Non-pigmented ciliary epithelial cell (primary cell): ENCODE measurements around the gene SLC35A2.

Source experiments
- DNase-seq: peaks from one replicate; pipeline ENCODE4 v3.0.0-alpha.2; 2010; ENCODE audit warnings: low read depth

SLC35A2 gene

GRCh38 chrX:48927736-48928382, 16.4 kb upstream of the SLC35A2 start:
- DNase-seq: no peak

- no peak for DNase-seq
These were observed 15.7 kb upstream of the SLC35A2 start for GRCh38 chrX:48927123-48927522.

DNA sequence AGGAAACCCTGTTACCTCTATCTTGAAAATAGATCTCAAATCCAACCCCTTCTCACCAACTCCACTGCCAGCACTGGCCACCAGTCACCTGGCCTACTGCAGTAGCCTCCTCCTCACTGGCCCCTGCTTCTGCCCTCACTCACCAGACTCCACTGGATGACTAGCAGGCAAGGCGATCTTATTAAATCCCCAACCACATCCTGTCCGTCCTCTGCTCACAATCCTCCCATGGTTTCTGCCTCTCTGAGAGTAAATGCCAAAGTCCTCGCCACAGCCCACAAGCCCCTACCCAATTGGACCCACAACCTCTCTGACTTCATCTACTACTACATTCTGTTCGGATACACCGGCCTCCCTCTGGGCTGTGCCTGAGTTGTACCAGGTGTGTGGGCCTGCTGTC, 12.8 kb upstream of the SLC35A2 start:
- no peak for DNase-seq

- DNase-seq: no peak
These were observed 12.3 kb upstream of the SLC35A2 start for GRCh38 chrX:48923771-48924170.

- DNase-seq: no peak
These were observed 9.3 kb upstream of the SLC35A2 start for GRCh38 chrX:48920718-48921104.

GRCh38 chrX:48919947-48920717, 8.7 kb upstream of the SLC35A2 start:
- DNase-seq: no peak

- no peak for DNase-seq
These were observed 8.0 kb upstream of the SLC35A2 start for GRCh38 chrX:48919360-48919841.

DNA sequence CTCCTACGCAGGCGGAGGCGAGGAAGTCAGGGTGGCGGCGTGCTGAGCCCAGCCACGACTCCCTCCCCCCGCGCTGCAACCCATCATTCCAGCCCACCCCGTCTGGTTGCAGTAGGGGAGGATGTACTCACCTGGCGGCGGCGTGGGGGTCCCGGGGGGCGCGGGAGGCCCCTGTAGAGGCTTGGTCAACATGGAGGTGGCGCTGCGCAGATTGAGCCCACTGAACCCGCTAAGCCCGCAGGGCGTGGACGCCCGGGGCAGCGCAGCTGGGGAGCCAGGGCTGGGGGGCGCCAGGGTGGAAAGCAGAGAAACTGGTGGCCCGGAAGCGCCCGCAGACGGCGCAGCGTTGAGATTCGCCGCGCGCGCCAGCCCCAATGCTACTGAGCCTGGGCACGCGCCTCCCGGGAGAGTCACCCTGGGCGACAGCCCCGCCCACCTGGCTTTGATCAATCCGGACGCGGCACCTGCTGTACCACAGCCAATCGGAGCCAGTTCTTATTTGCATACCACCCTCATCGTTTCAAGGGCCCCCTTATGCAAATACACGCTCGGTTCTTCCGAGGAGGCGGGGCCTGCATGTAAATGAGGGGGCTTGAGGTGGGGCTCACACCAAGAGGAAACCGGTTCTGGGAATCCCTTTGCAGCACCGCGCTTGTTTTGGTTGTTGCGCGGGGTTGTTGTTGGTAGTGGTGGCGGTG, 7.3 kb upstream of the SLC35A2 start, which contains the start of gene PIM2:
Gene PIM2 (minus strand): TSS at position 382 of the 698 bp plus-strand sequence. CDS start 190 bp downstream, at position 192.
- no peak for DNase-seq

DNA sequence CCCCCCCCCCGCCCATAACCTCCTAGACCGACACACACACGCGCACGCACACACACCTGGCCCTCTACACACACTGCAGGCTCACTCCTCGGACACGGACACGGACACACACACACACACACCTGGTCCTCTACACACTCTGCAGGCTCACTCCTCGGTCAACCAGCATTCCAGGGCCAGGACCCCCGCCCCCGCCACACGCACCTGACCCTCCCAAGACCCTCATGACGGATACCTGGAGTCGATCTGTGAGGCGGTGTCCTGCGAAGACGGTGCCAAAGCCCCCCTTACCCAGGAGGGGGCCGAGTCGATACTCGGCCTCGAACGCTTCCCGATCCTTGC, 6.8 kb upstream of the SLC35A2 start:
- DNase-seq: no peak

- no peak for DNase-seq
These were observed 5.9 kb upstream of the SLC35A2 start for GRCh38 chrX:48917139-48918001.

DNA sequence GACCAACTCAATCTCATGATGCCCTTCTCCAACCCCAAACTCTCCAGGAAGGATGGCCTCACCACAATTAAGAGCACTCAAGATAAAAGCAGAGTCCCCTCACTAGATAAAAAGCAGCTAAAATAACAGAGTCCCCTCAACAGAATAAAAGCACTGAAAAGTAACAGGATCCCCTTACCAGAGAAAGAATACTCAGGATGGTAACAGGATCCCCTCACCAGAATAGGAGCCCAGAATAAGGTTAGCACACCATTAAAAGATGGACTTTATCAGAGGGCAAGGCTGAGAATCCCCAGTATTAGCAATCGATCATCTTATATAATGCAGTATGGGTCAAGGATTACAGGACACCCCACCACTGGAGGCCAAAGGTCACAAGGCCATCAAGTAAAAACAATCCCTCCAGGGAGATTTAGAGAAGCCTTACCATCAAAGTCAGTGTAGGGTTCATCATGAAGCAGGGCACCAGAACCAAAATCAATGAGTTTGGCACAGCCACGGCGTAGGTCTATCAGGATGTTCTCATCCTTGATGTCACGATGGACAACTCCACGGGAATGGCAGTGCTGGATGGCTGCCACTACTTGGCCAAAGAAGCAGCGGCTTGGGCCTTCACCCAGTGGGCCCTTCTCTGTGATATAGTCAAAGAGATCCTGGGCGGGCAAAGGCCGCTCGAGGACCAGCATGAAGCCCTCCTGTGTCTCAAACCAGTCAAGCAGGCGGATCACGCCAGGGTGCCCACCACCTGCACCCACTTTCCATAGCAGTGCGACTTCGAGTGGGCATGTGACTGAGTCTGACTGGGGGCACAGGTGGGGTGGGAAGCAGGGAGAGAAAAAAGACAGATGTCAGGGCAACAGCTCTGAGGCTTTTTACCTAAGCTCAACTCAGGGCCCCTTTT, 3.4 kb upstream of the SLC35A2 start:
- DNase-seq: no peak

DNA sequence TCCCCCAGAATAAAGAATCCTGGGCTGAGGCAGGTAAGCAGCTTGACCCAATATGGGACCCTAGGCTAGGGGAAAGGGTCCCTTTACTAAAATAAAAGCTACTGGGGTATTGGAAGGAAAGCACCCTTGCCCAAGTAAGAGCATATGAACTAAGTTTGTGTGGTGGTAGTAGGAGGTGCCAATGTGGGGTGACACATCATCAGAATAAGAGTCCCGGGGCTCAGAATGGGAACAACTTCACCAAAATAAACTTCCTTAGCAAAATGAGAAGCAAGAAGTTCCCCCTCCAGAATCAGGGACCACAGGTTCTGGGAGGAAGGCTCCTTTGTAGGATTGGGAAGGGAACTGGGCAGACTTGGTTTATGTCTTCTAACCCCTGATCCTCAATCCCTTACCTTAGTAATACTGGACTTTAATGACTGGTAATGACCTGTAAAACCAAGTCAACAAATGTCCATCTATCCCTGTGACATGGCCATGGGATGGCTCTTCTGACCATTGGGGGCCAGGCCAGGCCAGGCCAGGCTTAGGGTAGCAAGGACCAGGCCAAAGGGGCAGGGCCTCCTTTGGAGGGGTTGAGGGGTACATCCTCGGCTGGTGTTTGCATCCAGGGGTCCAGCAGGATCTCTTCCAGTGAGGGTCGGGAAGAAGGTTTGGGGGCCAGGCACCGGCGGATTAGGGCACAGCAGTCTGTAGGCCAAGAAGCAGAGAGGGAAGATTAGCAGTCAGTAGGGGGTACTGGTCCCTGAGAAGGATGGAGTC, 2.3 kb upstream of the SLC35A2 start:
- DNase-seq: no peak

GRCh38 chrX:48910926-48911411, 477 bp downstream of the SLC35A2 start:
- DNase-seq: no peak

DNA sequence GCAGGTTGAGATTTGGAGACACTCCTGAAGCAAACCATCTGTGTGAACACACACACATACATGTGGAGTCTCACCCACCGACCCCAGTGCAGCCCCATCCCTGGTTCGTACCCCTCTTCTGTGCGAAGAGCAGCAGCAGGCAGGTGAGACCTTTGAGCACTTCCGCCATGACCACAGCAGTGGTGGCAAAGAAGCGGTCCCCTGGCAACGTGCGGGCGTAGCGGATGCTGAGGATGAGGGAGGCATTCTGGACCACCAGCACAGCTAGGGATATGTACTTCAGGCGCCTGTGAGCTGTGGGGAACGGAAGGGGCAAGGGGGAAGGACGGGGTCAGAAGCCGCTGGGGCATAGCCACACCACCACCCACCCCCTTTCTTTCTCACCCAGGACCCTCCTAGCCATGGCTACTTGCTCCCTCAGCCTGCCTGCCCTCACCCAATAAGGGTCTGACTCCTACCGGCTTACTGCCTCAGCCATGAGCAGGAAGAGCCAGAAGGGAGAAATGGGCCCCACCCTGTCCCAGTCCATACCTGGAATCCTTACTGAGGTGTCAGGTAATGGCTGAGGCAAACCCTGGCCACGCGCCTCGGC, 1.6 kb downstream of the SLC35A2 start:
- DNase-seq: no peak

DNA sequence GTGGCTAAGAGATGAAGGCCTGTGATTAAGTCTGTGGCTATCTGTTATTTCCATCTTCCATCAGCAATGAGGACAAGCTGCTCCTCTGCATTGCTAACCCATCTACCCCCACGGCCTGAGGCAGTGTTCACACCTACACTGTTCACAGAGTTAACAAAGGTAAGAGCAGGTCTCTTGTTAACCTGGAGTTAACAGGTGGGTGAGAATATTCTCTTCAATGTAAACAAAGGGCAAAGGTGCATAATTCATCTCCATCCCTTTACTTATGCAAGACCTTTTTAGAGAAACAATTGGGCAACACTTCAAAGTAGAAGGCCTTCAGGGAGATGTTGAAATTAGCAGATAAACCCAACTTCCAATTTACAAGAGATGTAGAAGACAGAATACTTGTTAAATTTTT, 2.8 kb downstream of the SLC35A2 start:
- no peak for DNase-seq

- DNase-seq: no peak
These were observed 6.2 kb downstream of the SLC35A2 start for GRCh38 chrX:48905090-48905790.

DNA sequence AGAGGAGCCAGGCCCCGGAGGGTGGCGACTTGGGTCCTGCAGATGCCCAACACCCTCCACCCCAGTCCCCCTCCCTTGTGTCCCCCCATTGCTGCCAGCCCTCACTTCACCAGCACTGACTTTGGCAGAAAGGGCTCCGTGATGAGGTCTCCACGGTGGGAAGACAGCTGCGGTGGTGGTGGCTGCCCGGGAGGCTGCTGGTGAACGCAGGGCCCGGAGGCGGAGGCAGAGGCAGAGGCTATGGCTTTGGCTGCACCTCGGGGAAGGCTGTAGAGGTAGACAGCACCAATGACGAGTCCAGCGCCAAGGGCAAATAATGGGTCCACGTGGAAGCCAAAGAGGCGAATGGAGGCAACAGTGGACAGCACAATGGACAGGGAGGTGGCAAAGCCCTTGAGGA, 6.8 kb downstream of the SLC35A2 start:
- no peak for DNase-seq

DNA sequence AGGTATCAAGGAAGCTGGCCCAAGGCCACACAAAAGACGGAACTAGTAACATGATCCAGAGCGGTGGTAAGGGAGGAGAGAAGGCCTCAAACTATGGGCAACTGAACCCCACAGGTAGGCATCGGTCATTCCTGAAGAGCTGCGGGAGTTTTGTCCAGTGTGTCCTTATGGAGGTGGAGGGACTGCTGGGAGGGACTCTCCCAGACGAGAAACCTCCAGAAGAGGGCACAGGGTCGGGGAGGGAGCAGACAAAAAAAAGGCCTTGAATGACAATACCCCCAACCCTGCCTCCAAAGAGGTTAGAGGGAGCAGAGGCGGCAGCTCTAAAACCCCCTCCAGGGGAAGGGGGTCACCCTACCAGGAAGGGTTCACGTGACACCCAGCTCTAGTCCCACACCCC, 7.3 kb downstream of the SLC35A2 start:
- DNase-seq: no peak

GRCh38 chrX:48903290-48903689, 8.2 kb downstream of the SLC35A2 start:
- DNase-seq: no peak
